ENCODE data around the gene CACNA1G. TPM values are rescaled to one million over a fixed set of nuclear protein-coding genes. Genes with fewer than 3 reads are reported as not detected.
A peak's percentile ranks its signal among the peaks of the same experiment; 100 is the strongest.

The CACNA1G gene
- total RNA-seq, 6 donors from 2014 or later = under 0.01 to 0.37 (median 0.11) TPM; not detected in 2

GRCh38 chr17:50594128-50594823 lies 33.8 kb downstream of the CACNA1G start:
- 70 to 82% methylated on average over 11 of the region's 11 CpGs for WGBS, 2 donors
- no peaks in the 10 kb centered on the region for H3K27me3 ChIP-seq
- DNase-seq (no peak), ATAC-seq (ENCODE audit: low FRiP score in 2 of 2) (no peak)
- H3K9me3 ChIP-seq = no peaks in the 10 kb centered on the region
- peaks cover 8 to 16% (median 10%) of the 10 kb centered on the region in 4 donors for H3K4me1 ChIP-seq
- TF ChIP-seq EP300 (IDR thresholded peaks at IDR 0.05) (no peak), POLR2AphosphoS5 (IDR thresholded peaks at IDR 0.05) (no peak), CTCF (IDR thresholded peaks at IDR 0.05) (no peak), POLR2A (IDR thresholded peaks at IDR 0.05) (no peak)
- H3K4me3 ChIP-seq = no peak overlapping the region
- H3K36me3 ChIP-seq = no peaks in the 10 kb centered on the region
- no peak overlapping the region for H3K27ac ChIP-seq

DNA sequence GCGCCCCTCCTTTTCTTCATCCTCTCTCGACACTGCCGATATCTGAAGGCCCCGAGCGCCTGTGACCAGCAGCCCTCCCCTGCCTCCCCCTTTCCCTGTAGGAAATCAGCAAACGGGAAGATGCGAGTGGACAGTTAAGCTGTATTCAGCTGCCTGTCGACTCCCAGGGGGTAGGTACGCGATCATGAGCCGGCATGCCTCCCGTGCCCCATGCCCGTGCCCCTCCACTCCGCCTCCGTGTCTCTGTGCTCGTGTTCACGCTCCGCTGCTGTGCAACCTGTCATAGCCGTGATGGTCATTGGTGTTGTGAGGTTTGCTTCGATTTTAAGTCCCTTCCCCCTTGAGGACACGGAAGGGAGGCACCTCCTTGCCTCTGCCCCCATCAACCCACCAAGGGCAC lies 34.4 kb downstream of the CACNA1G start:
- no peaks in the 10 kb centered on the region for H3K27me3 ChIP-seq
- H3K9me3 ChIP-seq = no peaks in the 10 kb centered on the region
- DNase-seq (peak in 1 of 2 donors; percentile 54), ATAC-seq (ENCODE audit: low FRiP score in 2 of 2) (no peak)
- 90 to 91% methylated on average over 21 of the region's 21 CpGs for WGBS, 2 donors
- H3K4me1 ChIP-seq = peaks cover 4 to 10% (median 5%) of the 10 kb centered on the region in 4 donors
- no peak overlapping the region for H3K4me3 ChIP-seq
- TF ChIP-seq CTCF (IDR thresholded peaks at IDR 0.05) (no peak), EP300 (IDR thresholded peaks at IDR 0.05) (no peak), POLR2A (IDR thresholded peaks at IDR 0.05) (no peak), POLR2AphosphoS5 (IDR thresholded peaks at IDR 0.05) (no peak)
- no peak overlapping the region for H3K27ac ChIP-seq
- H3K36me3 ChIP-seq = no peaks in the 10 kb centered on the region

- H3K36me3 ChIP-seq = no peaks in the 10 kb centered on the region
- no peak overlapping the region for H3K27ac ChIP-seq
- no peaks in the 10 kb centered on the region for H3K27me3 ChIP-seq
- WGBS, 2 donors = 73 to 83% methylated on average over 17 to 34 of the region's 34 CpGs
- DNase-seq = peak in 1 of 2 donors; percentile 60
- H3K4me3 ChIP-seq = no peak overlapping the region
- H3K4me1 ChIP-seq = peaks cover 0 to 7% (median 0%) of the 10 kb centered on the region in 4 donors
- H3K9me3 ChIP-seq = no peaks in the 10 kb centered on the region
- peak in 1 of 2 donors; percentile 15 for ATAC-seq (ENCODE audit: low FRiP score in 2 of 2)
- peak in 1 of 6 experiments; percentile 10 for TF ChIP-seq CTCF (IDR thresholded peaks at IDR 0.05)
- no peak for TF ChIP-seq EP300 (IDR thresholded peaks at IDR 0.05)
Observed at GRCh38 chr17:50596191-50597037, 35.9 kb downstream of the CACNA1G start.

GRCh38 chr17:50598487-50598886 lies 38.0 kb downstream of the CACNA1G start:
- Histone ChIP-seq H3K9me3 (no peaks in the 10 kb centered on the region), H3K27me3 (no peaks in the 10 kb centered on the region), H3K4me3 (no peak overlapping the region), H3K27ac (no peak overlapping the region), H3K36me3 (no peaks in the 10 kb centered on the region), H3K4me1 (peaks cover 0 to under 1% (median 0%) of the 10 kb centered on the region in 4 donors)
- TF ChIP-seq POLR2AphosphoS5 (IDR thresholded peaks at IDR 0.05) (no peak), CTCF (IDR thresholded peaks at IDR 0.05) (no peak), EP300 (IDR thresholded peaks at IDR 0.05) (no peak), POLR2A (IDR thresholded peaks at IDR 0.05) (no peak)
- ATAC-seq (ENCODE audit: low FRiP score in 2 of 2) (no peak), DNase-seq (no peak)
- 77 to 81% methylated on average over 5 of the region's 5 CpGs for WGBS, 2 donors
